ENCODE data around the gene ZBTB18. TPM values are rescaled to one million over a fixed set of nuclear protein-coding genes. Genes with fewer than 3 reads are reported as not detected.

ZBTB18 gene
- polyA plus RNA-seq, 1 experiment, result 12.7 TPM

GRCh38 chr1:244054247-244054923 is 3.3 kb downstream of the ZBTB18 start:
- ChIA-PET CTCF (interaction anchor here (3.5 kb wide), 1 partner anchor 218 kb away, joined by 18 read pairs; no protein-coding TSS in a partner anchor), POLR2A (no interaction called here)
- no peak overlapping the region for H3K27ac ChIP-seq (ENCODE audit: low read depth, low read length)

GRCh38 chr1:244054924-244055263 is 3.8 kb downstream of the ZBTB18 start:
- no peak overlapping the region for H3K27ac ChIP-seq (ENCODE audit: low read depth, low read length)

More at GRCh38 chr1:244054247-244054923, 3.3 kb downstream of the ZBTB18 start:
- Histone ChIP-seq H3K4me3 (ENCODE audit: low read depth, low read length) (no peak overlapping the region), H3K27me3 (ENCODE audit: control insufficient read depth, insufficient read depth, low read length) (no peaks in the 10 kb centered on the region), H3K9me3 (ENCODE audit: control insufficient read depth, insufficient read depth, low read length) (no peaks in the 10 kb centered on the region)
- no peak for TF ChIP-seq CTCF (IDR thresholded peaks at IDR 0.05; ENCODE audit: low read depth, low read length)
- DNase-seq (ENCODE audit: low read depth, low spot score), result no peak

GRCh38 chr1:244056577-244056976 is 5.5 kb downstream of the ZBTB18 start:
- Histone ChIP-seq H3K27me3 (ENCODE audit: control insufficient read depth, insufficient read depth, low read length) (no peaks in the 10 kb centered on the region), H3K9me3 (ENCODE audit: control insufficient read depth, insufficient read depth, low read length) (no peaks in the 10 kb centered on the region), H3K27ac (ENCODE audit: low read depth, low read length) (no peak overlapping the region), H3K4me3 (ENCODE audit: low read depth, low read length) (no peak overlapping the region)
- no peak for TF ChIP-seq CTCF (IDR thresholded peaks at IDR 0.05; ENCODE audit: low read depth, low read length)
- ChIA-PET CTCF (interaction anchor here (0.7 kb wide), 1 partner anchor 224 kb away, joined by 3 read pairs; no protein-coding TSS in a partner anchor), POLR2A (no interaction called here)
- DNase-seq (ENCODE audit: low read depth, low spot score), result no peak

More at GRCh38 chr1:244054924-244055263, 3.8 kb downstream of the ZBTB18 start:
- ChIA-PET CTCF (interaction anchor here (0.6 kb wide), 1 partner anchor 58 kb away, joined by 5 read pairs; no protein-coding TSS in a partner anchor), POLR2A (no interaction called here)
- TF ChIP-seq CTCF (IDR thresholded peaks at IDR 0.05; ENCODE audit: low read depth, low read length), result no peak
- Histone ChIP-seq H3K4me3 (ENCODE audit: low read depth, low read length) (no peak overlapping the region), H3K9me3 (ENCODE audit: control insufficient read depth, insufficient read depth, low read length) (no peaks in the 10 kb centered on the region), H3K27me3 (ENCODE audit: control insufficient read depth, insufficient read depth, low read length) (no peaks in the 10 kb centered on the region)
- DNase-seq (ENCODE audit: low read depth, low spot score), result no peak

GRCh38 chr1:244057474-244058385 is 6.6 kb downstream of the ZBTB18 start:
- TF ChIP-seq CTCF (IDR thresholded peaks at IDR 0.05; ENCODE audit: low read depth, low read length), result no peak
- CTCF ChIA-PET, result interaction anchor here (1.0 kb wide), 1 partner anchor 216 kb away, joined by 3 read pairs; no protein-coding TSS in a partner anchor
- POLR2A ChIA-PET, result no interaction called here

More at GRCh38 chr1:244057474-244058385, 6.6 kb downstream of the ZBTB18 start:
- DNase-seq (ENCODE audit: low read depth, low spot score), result no peak
- Histone ChIP-seq H3K4me3 (ENCODE audit: low read depth, low read length) (no peak overlapping the region), H3K27ac (ENCODE audit: low read depth, low read length) (no peak overlapping the region), H3K27me3 (ENCODE audit: control insufficient read depth, insufficient read depth, low read length) (no peaks in the 10 kb centered on the region), H3K9me3 (ENCODE audit: control insufficient read depth, insufficient read depth, low read length) (no peaks in the 10 kb centered on the region)

Measured in AG04450 (cell line).